Mesothelial cell of epicardium (in vitro differentiated cells): ENCODE measurements around the gene MAPKAPK2. TPM values are rescaled to one million over a fixed set of nuclear protein-coding genes. Genes with fewer than 3 reads are reported as not detected.

Experiments
- DNase-seq, 2 experiments: peaks; one replicate each; pipeline ENCODE4 v3.0.0; 2021; ENCODE audit warnings: low spot score in 2 of 2; ENCODE audit not compliant: unreplicated experiment in 2 of 2
- H3K27ac Mint-ChIP-seq: 2 replicates; pipeline ENCODE4 v1.8.0; 2021; ENCODE audit warnings: mixed read lengths
- H3K27me3 Mint-ChIP-seq: 2 replicates; pipeline ENCODE4 v1.8.0; 2021; ENCODE audit warnings: low read depth, mixed read lengths
- H3K36me3 Mint-ChIP-seq: 2 replicates; pipeline ENCODE4 v1.8.0; 2021; ENCODE audit warnings: mixed read lengths
- H3K4me1 Mint-ChIP-seq: 2 replicates; pipeline ENCODE4 v1.8.0; 2021; ENCODE audit warnings: mixed read lengths
- H3K4me3 Mint-ChIP-seq: 2 replicates; pipeline ENCODE4 v1.8.0; 2021; ENCODE audit warnings: mild to moderate bottlenecking, moderate library complexity, mixed read lengths
- H3K9me3 Mint-ChIP-seq: 2 replicates; pipeline ENCODE4 v1.8.0; 2021; ENCODE audit warnings: mixed read lengths
- total RNA-seq: library from RNA; stranded (reverse); gene quantifications from 3 replicates; pipeline ENCODE4 v1.2.1, GENCODE V29; 2021
- TF ChIP-seq, protein P1 (sequence below): fragments of 200-600 bp; sonication (generic); IDR thresholded peaks from one replicate; pipeline ENCODE4 v1.5.0; 2021; ENCODE audit warnings: antibody characterized with exemption; ENCODE audit not compliant: unreplicated experiment

The MAPKAPK2 gene
- total RNA-seq, 1 donor from 2014 or later, result 60.2 TPM

- Mint-ChIP-seq H3K27me3 (peaks cover 66% of the 10 kb centered on the region), H3K4me3 (no peak overlapping the region), H3K4me1 (peaks cover 2% of the 10 kb centered on the region), H3K36me3 (no peaks in the 10 kb centered on the region), H3K9me3 (no peaks in the 10 kb centered on the region), H3K27ac (no peak overlapping the region)
- DNase-seq, result no peak
- TF ChIP-seq, protein P1, sequence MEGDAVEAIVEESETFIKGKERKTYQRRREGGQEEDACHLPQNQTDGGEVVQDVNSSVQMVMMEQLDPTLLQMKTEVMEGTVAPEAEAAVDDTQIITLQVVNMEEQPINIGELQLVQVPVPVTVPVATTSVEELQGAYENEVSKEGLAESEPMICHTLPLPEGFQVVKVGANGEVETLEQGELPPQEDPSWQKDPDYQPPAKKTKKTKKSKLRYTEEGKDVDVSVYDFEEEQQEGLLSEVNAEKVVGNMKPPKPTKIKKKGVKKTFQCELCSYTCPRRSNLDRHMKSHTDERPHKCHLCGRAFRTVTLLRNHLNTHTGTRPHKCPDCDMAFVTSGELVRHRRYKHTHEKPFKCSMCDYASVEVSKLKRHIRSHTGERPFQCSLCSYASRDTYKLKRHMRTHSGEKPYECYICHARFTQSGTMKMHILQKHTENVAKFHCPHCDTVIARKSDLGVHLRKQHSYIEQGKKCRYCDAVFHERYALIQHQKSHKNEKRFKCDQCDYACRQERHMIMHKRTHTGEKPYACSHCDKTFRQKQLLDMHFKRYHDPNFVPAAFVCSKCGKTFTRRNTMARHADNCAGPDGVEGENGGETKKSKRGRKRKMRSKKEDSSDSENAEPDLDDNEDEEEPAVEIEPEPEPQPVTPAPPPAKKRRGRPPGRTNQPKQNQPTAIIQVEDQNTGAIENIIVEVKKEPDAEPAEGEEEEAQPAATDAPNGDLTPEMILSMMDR, result no peak
Observed at GRCh38 chr1:206662396-206663092, 22.2 kb upstream of the MAPKAPK2 start.

DNA sequence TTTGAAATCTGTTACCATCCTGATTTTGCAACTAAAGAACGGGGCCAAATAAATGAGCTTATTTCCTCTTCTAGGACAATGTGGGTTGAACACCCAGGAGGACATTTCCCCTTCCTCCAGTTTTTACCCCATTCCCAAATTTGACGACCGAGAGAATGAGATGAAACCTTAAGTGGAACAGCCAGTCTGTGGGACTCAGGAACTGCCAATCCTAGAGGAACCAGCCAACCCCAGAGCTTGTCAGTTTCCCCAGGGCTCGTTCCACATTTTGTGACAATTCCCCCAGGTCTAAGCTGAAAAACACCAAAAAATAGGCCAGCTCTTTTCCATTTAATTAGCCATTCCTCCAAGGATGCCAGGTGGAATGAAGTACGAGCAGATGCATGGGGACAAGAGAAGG is 21.3 kb upstream of the MAPKAPK2 start:
- Mint-ChIP-seq H3K27me3 (peaks cover 65% of the 10 kb centered on the region), H3K9me3 (no peaks in the 10 kb centered on the region), H3K36me3 (no peaks in the 10 kb centered on the region), H3K27ac (no peak overlapping the region), H3K4me1 (peaks cover 2% of the 10 kb centered on the region), H3K4me3 (no peak overlapping the region)
- TF ChIP-seq, protein P1, result no peak
- no peak for DNase-seq

GRCh38 chr1:206663832-206664652 is 20.7 kb upstream of the MAPKAPK2 start:
- H3K27ac Mint-ChIP-seq, result no peak overlapping the region
- peaks cover 59% of the 10 kb centered on the region for H3K27me3 Mint-ChIP-seq
- DNase-seq, result peak; percentile 55 to 86
- H3K36me3 Mint-ChIP-seq, result no peaks in the 10 kb centered on the region
- H3K4me1 Mint-ChIP-seq, result no peaks in the 10 kb centered on the region
- TF ChIP-seq, protein P1, result peak; percentile 96
- no peaks in the 10 kb centered on the region for H3K9me3 Mint-ChIP-seq
- H3K4me3 Mint-ChIP-seq, result peak overlapping the region; percentile 20

- TF ChIP-seq, protein P1, result no peak
- no peak for DNase-seq
- H3K4me3 Mint-ChIP-seq, result no peak overlapping the region
- H3K36me3 Mint-ChIP-seq, result no peaks in the 10 kb centered on the region
- H3K4me1 Mint-ChIP-seq, result no peaks in the 10 kb centered on the region
- H3K27ac Mint-ChIP-seq, result no peak overlapping the region
- H3K27me3 Mint-ChIP-seq, result peaks cover 56% of the 10 kb centered on the region
- no peaks in the 10 kb centered on the region for H3K9me3 Mint-ChIP-seq
Observed at GRCh38 chr1:206664740-206665139, 20.0 kb upstream of the MAPKAPK2 start.

- Mint-ChIP-seq H3K27me3 (peaks cover 53% of the 10 kb centered on the region), H3K4me1 (peaks cover 6% of the 10 kb centered on the region), H3K9me3 (no peaks in the 10 kb centered on the region), H3K27ac (no peak overlapping the region), H3K4me3 (no peak overlapping the region), H3K36me3 (no peaks in the 10 kb centered on the region)
- TF ChIP-seq, protein P1, result no peak
- DNase-seq, result no peak
Observed at GRCh38 chr1:206666031-206666561, 18.6 kb upstream of the MAPKAPK2 start.
